GM13976 (cell line): ENCODE data around the gene DPP3.

Source experiments
- DNase-seq: peaks from one replicate; pipeline ENCODE4 v3.0.0; 2012; ENCODE audit warnings: low spot score
- in situ Hi-C: fragments of 300-500 bp; cut with MboI; formaldehyde crosslinking; loops from one replicate; pipeline ENCODE4 v1.12.0; 2022; ENCODE audit warnings: low sequenced_read_pairs, mixed read lengths, inconsistent platforms; ENCODE audit not compliant: unreplicated experiment
- TF ChIP-seq, protein P1 (sequence below): IDR thresholded peaks from 2 replicates; pipeline ENCODE4 v1.5.1; 2012; ENCODE audit warnings: borderline replicate concordance, mild to moderate bottlenecking; ENCODE audit not compliant: insufficient read depth; ENCODE audit errors: extremely low read depth, missing control alignments, control extremely low read depth

The DPP3 gene

DNA sequence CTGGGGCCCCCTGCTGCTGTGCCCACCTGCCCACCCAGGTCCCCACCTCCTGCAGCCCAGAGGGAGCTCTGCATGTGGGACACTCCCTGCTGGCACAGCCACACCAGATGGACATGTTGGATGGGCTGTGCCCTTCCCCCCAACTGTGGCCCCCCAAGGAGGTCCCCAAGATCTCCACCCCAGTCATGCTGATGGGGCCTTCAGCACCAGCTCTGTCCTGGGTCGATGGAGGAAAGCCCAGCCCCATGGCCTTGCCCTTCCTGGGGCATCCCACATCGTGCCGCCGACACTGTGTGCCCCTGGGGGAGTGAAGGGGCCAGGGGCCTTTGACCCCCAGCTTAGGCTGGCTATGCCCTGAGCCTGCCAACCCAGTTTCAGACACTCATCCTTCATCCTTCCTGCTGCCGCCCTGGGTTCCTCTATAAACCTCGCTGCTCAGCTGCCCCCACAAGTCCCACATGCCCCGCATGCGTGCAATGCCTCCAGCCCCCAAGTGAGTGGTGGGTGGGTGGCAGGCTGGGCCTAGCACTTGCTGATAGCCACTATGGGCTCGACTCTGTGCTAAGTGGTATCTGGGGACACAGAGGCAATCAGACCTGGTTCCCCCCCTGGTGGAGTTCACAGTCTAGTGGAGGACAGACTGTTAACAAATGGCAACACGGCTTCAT lies 3.9 kb upstream of the DPP3 start:
- DNase-seq: no peak
- TF ChIP-seq, protein P1, sequence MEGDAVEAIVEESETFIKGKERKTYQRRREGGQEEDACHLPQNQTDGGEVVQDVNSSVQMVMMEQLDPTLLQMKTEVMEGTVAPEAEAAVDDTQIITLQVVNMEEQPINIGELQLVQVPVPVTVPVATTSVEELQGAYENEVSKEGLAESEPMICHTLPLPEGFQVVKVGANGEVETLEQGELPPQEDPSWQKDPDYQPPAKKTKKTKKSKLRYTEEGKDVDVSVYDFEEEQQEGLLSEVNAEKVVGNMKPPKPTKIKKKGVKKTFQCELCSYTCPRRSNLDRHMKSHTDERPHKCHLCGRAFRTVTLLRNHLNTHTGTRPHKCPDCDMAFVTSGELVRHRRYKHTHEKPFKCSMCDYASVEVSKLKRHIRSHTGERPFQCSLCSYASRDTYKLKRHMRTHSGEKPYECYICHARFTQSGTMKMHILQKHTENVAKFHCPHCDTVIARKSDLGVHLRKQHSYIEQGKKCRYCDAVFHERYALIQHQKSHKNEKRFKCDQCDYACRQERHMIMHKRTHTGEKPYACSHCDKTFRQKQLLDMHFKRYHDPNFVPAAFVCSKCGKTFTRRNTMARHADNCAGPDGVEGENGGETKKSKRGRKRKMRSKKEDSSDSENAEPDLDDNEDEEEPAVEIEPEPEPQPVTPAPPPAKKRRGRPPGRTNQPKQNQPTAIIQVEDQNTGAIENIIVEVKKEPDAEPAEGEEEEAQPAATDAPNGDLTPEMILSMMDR: no peak
- in situ Hi-C loops: no loop called here

DNA sequence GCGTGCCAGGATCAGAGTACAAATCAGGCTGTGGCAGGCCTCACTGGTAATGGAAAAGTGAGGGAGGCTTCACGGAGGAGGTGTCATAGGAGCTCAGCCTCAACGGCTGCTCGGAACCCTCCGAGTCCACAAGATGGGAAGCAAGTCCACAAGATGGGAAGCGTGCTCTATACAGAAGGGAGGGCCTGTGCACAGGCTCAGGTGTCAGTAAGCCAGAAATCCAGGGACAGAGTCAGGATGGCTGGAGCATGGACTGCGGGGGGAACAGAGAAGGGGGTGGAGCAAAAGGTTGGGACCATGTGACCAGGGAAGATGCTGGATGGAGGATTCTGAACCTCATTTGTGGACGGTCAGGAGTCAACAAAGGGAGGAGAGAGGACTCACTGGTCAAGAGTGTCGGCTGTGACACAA lies 3.4 kb upstream of the DPP3 start:
- in situ Hi-C loops: no loop called here
- DNase-seq: no peak
- TF ChIP-seq, protein P1: no peak

DNA sequence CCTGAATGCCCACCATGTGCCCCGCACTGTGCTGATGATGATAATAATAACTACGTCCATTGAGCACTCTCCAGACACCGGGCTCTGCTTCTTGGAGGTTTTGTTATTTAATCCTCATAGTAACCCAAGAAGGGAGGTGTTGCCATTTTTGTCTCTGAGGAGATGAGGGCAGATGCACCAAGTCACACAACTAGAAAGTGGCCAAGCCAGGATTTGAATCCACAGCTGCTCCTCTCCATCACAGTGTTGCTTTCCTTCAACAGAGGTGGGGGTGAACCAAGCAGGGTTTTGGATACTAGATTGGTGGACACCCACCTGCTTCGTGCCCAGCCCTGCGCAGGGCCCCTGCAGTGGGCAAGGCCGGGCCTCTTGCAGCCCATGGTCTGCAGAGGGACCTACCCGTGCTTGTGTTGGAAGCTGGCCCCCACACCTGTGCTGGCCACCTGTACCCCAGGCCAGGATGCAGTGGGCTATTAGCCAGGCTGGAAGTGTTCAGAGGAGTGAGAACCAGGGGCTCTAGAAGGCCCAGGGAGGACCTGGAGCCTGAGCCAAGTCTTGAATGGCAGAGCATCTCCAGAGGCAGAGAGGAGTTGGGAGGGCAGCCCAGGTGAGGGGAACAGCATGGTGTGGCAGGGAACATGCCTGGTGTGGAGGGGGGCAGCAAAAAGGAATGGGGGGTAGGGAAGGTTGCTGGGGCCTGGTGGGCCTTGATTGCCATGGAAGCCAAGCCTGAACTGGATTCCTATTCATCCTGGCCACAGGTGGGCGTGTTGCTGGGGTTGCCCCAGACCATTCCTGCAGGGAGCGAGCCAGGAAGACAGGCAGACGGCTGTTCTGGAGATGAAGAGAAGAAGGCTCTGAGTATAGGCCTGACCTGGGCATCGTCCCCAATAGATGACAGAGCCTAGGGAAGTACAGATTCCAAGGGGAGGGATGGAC lies 2.7 kb upstream of the DPP3 start:
- in situ Hi-C loops: no loop called here
- TF ChIP-seq, protein P1: no peak
- no peak for DNase-seq

DNA sequence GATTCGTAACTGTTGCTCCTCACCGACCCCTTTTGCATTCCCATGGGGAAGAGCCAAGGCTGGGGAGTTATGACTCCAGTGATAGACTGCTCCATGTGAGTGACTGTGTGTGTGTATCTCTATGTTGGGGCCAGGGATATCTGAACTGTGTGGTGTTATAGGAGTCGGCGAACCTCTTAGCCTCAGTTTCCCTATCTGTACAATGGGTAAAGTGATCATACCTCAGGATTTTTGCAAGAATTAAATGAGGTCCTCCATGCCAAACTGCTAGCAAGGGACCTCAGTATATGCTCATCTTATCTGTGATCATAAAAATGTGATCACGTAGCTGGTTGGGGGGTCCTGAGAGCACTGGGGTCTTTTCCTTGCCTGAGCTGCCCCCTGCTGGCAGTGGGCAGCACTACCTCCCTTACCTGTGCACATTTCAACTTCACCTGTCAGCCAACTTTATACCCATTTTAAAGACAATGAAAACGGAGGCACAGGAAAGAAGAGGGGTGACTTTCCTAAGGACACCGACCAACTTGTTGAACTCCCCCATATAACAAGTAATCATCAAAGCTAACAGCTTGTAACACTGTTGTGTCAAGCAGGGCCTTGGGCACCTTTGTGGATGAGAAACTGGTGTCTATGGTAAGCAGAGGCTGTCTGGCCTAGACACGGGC lies 1.4 kb upstream of the DPP3 start:
- in situ Hi-C loops: no loop called here
- TF ChIP-seq, protein P1: peak; percentile 76
- DNase-seq: peak; percentile 72

DNA sequence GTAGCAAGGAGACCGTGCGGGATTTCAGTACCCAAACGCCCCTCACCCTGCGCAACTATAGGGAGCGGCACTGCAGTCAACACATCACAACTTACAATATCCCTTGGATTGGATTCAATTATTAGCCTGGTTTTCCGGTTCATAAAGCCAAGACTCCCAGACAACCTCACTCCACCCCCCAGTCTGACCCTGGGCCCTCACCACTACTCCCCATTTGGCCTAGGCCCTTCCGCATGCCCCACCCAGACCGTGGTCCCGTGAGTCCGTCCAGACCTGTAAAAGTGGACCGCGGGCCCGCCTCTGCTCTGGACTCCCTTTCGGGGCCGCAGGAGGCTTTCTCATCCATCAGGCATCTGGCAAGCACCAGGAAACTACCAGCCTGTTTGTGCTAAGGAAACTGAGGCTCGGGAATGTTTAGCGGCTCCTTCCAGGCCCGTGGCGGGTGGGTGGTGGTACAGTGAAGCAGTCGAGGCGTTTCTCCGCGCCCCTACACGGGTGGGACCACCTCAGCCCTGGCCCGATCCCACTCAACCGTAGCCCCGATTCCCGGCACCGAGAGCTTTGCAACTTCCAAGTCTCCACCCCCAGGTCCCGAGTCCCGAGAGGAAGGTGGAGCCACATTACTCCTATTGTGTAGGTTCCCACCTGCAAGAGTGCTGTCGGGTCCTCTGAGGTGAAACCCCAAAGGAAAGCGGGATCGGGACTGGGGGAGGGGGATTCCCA lies 679 bp upstream of the DPP3 start:
- DNase-seq: no peak
- TF ChIP-seq, protein P1: no peak
- in situ Hi-C loops: no loop called here
